GM19023 (cell line): ENCODE measurements around the gene SPRTN.

Source experiments
- ATAC-seq: cut with Tn5 transposase; IDR thresholded peaks from one replicate; pipeline ENCODE4 v1.9.1; 2021; ENCODE audit warnings: mild to moderate bottlenecking, moderate library complexity; ENCODE audit not compliant: unreplicated experiment

The SPRTN gene, protein sequence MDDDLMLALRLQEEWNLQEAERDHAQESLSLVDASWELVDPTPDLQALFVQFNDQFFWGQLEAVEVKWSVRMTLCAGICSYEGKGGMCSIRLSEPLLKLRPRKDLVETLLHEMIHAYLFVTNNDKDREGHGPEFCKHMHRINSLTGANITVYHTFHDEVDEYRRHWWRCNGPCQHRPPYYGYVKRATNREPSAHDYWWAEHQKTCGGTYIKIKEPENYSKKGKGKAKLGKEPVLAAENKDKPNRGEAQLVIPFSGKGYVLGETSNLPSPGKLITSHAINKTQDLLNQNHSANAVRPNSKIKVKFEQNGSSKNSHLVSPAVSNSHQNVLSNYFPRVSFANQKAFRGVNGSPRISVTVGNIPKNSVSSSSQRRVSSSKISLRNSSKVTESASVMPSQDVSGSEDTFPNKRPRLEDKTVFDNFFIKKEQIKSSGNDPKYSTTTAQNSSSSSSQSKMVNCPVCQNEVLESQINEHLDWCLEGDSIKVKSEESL

GRCh38 chr1:231338270-231339128 is at the start of gene SPRTN:
TSS of gene SPRTN (plus strand) at chr1:231338293. CDS start at chr1:231338384, 91 bp downstream.
- ATAC-seq: peak; percentile 8

DNA sequence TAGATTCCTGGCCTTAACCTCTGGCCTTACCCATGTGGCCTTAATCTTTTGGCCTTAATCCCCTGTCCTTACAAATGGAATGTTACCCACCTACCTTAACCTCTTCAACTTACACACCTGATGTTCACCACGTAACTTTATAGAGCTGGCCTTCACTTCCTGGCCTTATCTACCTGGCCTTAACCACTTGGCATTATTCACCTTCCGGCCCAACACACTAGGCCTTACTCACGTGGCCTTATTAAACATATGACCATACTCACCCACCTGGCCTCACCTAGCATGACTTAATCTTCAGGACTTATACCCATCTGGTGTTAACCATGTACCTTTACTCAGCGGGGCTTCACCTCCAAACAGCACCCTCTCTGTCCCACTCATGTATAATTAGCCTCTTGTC is 42.2 kb upstream of the SPRTN start:
- ATAC-seq: no peak

- no peak for ATAC-seq
These were observed 36.1 kb upstream of the SPRTN start for GRCh38 chr1:231301990-231302389.

DNA sequence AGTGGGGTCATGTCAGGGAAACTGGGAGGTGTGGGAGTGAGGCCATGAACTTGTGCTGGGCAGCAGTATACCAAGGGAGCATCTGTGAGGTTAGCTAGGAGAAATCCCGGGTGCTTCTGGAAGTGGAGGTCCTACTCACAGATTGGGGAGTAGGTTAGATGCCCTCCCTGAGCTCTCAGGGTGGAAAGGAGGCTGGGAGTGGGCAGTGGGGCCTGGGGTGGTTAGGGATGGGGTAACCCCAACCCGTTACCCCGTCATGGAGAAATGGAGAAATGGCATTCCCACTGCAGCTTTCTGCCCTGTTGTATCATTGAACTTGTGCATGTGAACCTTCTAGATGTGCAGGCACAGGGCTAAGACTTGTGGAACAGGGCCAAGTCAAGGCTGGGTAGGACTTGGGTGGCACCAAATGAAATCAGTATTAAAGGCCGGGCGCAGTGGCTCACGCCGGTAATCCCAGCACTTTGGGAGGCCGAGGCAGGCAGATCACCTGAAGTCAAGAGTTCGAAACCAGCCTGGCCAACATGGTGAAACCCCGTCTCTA is 27.6 kb upstream of the SPRTN start:
- ATAC-seq: no peak

DNA sequence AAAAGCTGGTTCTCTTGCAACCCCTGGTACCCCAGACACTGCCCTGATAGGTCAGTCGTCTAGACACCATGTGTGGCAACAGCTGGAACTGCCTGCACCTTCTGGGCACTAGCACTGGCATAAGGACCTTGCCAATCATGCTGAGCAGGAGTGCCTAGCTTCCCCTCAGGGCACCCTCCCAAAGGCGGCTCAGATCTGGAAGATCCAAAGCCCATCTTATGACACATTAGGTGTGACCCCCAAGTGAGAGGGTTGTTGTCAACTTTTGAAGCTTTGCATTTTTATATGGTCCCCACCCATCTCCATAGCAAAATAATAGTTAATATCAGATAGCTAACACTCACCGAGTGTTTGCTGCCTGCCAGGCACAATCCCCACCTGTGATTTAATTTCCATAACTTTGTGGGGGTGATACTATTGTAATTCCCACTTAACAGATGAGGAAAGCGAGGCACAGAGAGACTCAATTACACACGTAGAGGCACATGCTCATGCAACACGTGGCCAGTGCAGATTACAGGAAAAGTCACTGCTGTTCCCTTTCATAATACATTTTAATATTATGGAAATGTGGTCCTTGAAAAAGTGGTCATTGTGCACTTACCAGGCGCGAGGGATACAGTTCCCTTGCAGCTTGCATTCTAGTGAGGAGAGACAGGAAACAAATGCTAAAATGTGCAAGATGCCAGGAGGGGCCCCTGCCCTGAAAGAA is 26.2 kb upstream of the SPRTN start:
- ATAC-seq: no peak

DNA sequence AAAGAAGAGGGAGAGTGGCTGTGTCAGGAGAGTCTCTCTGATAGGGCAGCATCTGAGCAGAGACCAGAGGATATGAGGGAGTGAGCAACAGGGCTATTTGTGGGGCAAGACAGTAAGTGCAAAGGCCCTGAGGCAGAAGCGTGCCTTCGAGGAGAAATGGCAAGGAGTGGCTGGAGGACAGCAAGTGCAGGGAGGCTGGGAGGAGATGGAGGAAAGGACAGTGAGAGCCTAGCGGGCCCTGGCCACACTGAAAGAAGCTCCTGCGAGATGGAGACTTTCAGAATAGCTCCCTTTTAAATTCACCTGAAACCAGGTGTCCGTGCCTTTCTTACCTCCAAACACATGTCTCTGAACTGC is 25.7 kb upstream of the SPRTN start:
- no peak for ATAC-seq

- ATAC-seq: no peak
These were observed 24.4 kb upstream of the SPRTN start for GRCh38 chr1:231313661-231314060.

- ATAC-seq: no peak
These were observed 22.2 kb upstream of the SPRTN start for GRCh38 chr1:231315887-231316286.

- ATAC-seq: no peak
These were observed 20.6 kb upstream of the SPRTN start for GRCh38 chr1:231317306-231318014.

- ATAC-seq: no peak
These were observed 20.1 kb upstream of the SPRTN start for GRCh38 chr1:231318015-231318355.

DNA sequence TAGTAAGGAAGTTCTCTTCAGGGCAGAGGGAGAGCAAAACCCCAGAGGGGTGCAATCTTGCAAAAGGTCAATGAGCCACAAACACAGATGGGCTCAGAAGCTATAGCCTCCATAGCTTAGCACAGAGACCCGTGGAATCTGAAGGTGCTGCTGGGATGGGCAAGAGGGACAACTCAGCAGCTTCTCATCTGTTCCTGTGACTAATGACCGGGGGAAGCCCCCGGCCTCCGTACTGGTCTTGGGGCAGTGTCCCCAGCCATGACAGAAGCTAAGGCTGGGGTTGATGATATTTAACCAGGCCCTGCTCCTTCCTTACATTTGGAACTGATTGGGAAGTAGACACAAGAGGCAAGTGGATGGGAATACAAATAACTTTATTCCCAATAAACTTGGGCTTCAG is 19.5 kb upstream of the SPRTN start:
- ATAC-seq: no peak

DNA sequence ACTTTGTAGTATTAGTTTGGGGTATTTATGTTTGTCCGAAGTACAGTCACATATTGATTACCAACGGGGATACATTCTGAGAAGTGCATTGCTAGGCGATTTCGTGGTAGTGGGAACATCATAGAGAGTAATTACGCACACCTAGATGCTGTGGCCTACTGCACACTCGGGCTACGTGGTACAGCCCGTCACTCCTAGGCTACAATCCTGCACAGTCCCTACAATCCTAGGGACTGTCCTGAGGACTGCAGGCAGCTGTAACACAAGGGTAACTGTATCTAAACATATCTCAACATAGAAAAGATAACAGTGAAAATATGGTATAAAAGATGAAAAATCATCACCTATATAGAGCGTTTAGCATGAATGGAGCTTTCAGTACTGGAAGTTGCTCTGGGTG is 19.0 kb upstream of the SPRTN start:
- ATAC-seq: no peak

DNA sequence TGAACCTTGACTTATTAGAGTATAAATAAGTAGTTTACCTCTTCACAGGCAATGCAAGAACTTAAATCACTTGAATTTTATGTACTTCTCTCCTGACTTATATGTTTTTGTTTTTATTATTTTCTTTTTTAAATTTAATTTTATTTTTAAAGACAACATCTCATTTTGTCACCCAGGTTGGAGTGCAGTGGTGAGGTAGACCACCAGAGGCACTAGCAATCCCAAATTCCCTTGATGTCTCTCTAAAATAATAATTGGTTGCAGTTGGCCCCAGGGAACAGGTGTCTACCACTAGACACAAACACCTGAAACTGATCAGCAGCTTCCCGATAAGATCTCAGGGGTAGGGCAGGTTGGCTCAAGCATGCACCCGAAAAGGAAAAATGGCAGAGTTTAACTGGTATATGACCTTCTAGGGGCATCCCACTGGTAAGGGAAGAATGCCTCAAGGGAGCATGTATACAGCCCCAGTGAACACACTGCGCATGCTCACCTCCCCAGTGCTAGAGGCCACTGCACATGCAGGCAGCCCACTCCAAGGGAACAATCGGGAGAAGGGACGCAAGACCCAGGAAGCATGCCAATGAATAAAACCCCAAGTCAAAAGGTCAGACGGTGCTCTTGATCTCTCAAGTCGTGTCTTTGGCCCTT is 15.1 kb upstream of the SPRTN start:
- ATAC-seq: no peak

DNA sequence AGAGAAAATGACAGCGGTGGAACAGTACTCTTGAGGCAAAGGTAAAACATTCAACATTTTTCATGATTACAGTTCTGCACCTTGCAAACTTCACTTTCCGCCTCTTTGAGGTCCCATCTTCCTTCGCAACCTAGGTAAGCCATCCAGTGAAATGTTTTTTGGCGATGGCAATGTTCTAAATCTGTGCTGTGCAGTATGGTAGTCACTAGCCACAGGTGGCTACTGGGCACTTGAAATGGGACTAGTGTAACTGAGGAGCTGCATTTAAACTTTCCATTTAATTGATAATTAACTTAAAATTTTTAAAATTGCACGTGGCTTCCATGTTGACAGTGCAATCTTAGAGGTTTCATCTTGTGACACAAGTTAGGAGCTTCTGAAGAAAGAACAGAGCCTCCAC is 13.4 kb upstream of the SPRTN start:
- no peak for ATAC-seq

DNA sequence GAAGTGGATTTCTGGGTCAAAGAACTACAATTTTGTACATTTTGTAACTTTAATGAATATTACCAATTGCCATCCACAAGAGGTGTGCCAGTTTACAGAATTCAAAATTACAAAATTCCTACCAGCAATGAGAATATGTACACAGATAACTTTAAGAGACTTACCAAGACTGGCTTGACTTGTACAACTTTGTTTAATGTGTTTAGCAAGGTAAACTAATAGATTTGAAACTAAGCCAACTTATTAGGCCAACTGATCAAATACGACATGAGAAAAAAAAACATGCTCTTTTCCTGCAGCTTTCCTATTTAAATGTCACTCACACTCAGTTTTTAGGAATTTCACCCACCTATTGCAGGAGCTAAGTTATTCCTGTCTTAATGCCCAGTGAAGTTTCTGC is 11.8 kb upstream of the SPRTN start:
- no peak for ATAC-seq

DNA sequence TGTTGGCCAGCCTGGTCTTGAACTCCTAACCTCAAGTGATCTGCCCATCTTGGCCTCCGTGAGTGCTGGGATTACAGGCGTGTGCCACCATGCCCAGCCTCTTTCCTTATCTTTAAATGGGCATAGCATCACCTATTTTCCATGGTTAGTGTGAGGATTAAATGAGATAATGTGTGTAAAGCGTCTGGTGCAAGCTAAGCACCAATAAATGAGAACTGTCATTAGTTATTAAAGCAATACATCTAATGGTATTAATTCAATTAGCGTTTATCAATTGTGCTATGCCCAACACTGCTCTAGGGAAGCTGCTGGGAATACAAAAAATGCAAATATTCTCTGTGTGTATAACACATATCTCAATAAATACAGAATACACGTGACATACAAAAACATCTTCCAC is 10.5 kb upstream of the SPRTN start:
- ATAC-seq: no peak

GRCh38 chr1:231329483-231329882 is 8.6 kb upstream of the SPRTN start:
- ATAC-seq: no peak

GRCh38 chr1:231332761-231333160 is 5.3 kb upstream of the SPRTN start:
- no peak for ATAC-seq

DNA sequence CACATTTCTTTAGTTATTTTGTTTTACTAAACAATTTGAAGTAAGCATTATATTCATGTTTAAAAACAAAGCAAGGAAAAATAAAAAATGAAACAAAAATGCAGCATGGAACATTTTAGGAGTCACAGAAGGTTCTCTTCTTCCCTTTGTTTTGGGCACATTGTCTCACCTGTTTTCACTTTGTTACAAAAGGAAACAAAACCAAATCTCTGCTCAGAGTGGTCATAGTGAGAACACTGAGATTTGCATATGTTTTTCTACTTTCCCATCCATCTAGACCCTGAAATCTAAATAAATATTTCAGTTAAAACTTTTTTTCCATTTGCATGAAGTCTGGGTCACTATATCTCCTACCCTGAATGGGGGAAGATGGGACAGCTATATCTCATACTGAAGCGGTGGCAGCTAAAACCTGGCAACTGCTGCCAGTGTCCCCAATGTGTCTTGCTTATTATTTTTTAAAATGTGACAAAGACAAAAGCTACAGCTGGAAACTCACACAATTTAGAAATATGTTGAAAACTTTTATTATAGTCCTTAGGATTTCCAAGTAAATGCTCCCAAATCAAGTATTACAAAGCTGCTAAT is 3.9 kb upstream of the SPRTN start:
- no peak for ATAC-seq

GRCh38 chr1:231334952-231335351 is 3.1 kb upstream of the SPRTN start:
- no peak for ATAC-seq
